Measurements from ENCODE around the gene COL28A1. TPM values are rescaled to one million over a fixed set of nuclear protein-coding genes. Genes with fewer than 3 reads are reported as not detected.
A peak's percentile ranks its signal among the peaks of the same experiment; 100 is the strongest.

COL28A1 gene
- 17.3 and 18.3 TPM in 2 replicates for total RNA-seq
- long read RNA-seq, partial matches to known transcripts = 5 of 16 reads
- long read RNA-seq, other reads (novel, unspliced or antisense) = 11 of 16 reads

- peaks cover 3% of the 10 kb centered on the region for H3K36me3 Mint-ChIP-seq (ENCODE audit: insufficient read depth)
- no peak for DNase-seq (ENCODE audit: low spot score, unreplicated experiment)
- H3K27me3 Mint-ChIP-seq = no peaks in the 10 kb centered on the region
- peaks cover 5% of the 10 kb centered on the region for H3K4me1 Mint-ChIP-seq (ENCODE audit: low read depth)
- no peak within 1 kb of the TSS for H3K4me3 Mint-ChIP-seq (ENCODE audit: low read depth)
- H3K27ac Mint-ChIP-seq = peak within 1 kb of the TSS; percentile 27
- no peak for TF ChIP-seq CTCF (IDR thresholded peaks at IDR 0.05; ENCODE audit: unreplicated experiment)
- H3K9me3 Mint-ChIP-seq (ENCODE audit: low read depth) = peaks cover 9% of the 10 kb centered on the region
These were observed at the start of gene COL28A1 for GRCh38 chr7:7535691-7536090. COL28A1 (minus strand) TSS chr7:7535873; CDS start chr7:7532875, 2,998 bp downstream.

- no peak for DNase-seq (ENCODE audit: low spot score, unreplicated experiment)
- Mint-ChIP-seq H3K4me3 (ENCODE audit: low read depth) (no peak overlapping the region), H3K4me1 (ENCODE audit: low read depth) (peaks cover 10% of the 10 kb centered on the region), H3K27me3 (no peaks in the 10 kb centered on the region), H3K27ac (no peak overlapping the region), H3K9me3 (ENCODE audit: low read depth) (no peaks in the 10 kb centered on the region), H3K36me3 (ENCODE audit: insufficient read depth) (peaks cover under 1% of the 10 kb centered on the region)
- TF ChIP-seq CTCF (IDR thresholded peaks at IDR 0.05; ENCODE audit: unreplicated experiment) = no peak
These were observed 49.0 kb upstream of the COL28A1 start for GRCh38 chr7:7584653-7585052.

- DNase-seq (ENCODE audit: low spot score, unreplicated experiment) = no peak
- TF ChIP-seq CTCF (IDR thresholded peaks at IDR 0.05; ENCODE audit: unreplicated experiment) = no peak
- peaks cover 10% of the 10 kb centered on the region for H3K4me1 Mint-ChIP-seq (ENCODE audit: low read depth)
- no peaks in the 10 kb centered on the region for H3K27me3 Mint-ChIP-seq
- peaks cover 4% of the 10 kb centered on the region for H3K36me3 Mint-ChIP-seq (ENCODE audit: insufficient read depth)
- H3K27ac Mint-ChIP-seq = no peak overlapping the region
- H3K9me3 Mint-ChIP-seq (ENCODE audit: low read depth) = no peaks in the 10 kb centered on the region
- no peak overlapping the region for H3K4me3 Mint-ChIP-seq (ENCODE audit: low read depth)
These were observed 48.1 kb upstream of the COL28A1 start for GRCh38 chr7:7583731-7584130.

- Mint-ChIP-seq H3K4me3 (ENCODE audit: low read depth) (no peak overlapping the region), H3K27me3 (no peaks in the 10 kb centered on the region), H3K9me3 (ENCODE audit: low read depth) (no peaks in the 10 kb centered on the region), H3K4me1 (ENCODE audit: low read depth) (peaks cover 10% of the 10 kb centered on the region), H3K36me3 (ENCODE audit: insufficient read depth) (peaks cover 4% of the 10 kb centered on the region), H3K27ac (no peak overlapping the region)
- no peak for DNase-seq (ENCODE audit: low spot score, unreplicated experiment)
- no peak for TF ChIP-seq CTCF (IDR thresholded peaks at IDR 0.05; ENCODE audit: unreplicated experiment)
These were observed 46.9 kb upstream of the COL28A1 start for GRCh38 chr7:7582596-7582995.

GRCh38 chr7:7581531-7582179 lies 46.0 kb upstream of the COL28A1 start:
- peaks cover 10% of the 10 kb centered on the region for H3K4me1 Mint-ChIP-seq (ENCODE audit: low read depth)
- no peaks in the 10 kb centered on the region for H3K27me3 Mint-ChIP-seq
- no peak for TF ChIP-seq CTCF (IDR thresholded peaks at IDR 0.05; ENCODE audit: unreplicated experiment)
- H3K27ac Mint-ChIP-seq = peak overlapping the region; percentile 85
- H3K9me3 Mint-ChIP-seq (ENCODE audit: low read depth) = no peaks in the 10 kb centered on the region
- DNase-seq (ENCODE audit: low spot score, unreplicated experiment) = no peak
- no peak overlapping the region for H3K4me3 Mint-ChIP-seq (ENCODE audit: low read depth)
- peaks cover 4% of the 10 kb centered on the region for H3K36me3 Mint-ChIP-seq (ENCODE audit: insufficient read depth)
